HG03378 (cell line): ENCODE results near the gene SMU1.

Experiments
- ATAC-seq: cut with Tn5 transposase; IDR thresholded peaks from one replicate; pipeline ENCODE4 v1.9.1; 2021; ENCODE audit warnings: mild to moderate bottlenecking, moderate library complexity; ENCODE audit not compliant: unreplicated experiment

SMU1 gene

DNA sequence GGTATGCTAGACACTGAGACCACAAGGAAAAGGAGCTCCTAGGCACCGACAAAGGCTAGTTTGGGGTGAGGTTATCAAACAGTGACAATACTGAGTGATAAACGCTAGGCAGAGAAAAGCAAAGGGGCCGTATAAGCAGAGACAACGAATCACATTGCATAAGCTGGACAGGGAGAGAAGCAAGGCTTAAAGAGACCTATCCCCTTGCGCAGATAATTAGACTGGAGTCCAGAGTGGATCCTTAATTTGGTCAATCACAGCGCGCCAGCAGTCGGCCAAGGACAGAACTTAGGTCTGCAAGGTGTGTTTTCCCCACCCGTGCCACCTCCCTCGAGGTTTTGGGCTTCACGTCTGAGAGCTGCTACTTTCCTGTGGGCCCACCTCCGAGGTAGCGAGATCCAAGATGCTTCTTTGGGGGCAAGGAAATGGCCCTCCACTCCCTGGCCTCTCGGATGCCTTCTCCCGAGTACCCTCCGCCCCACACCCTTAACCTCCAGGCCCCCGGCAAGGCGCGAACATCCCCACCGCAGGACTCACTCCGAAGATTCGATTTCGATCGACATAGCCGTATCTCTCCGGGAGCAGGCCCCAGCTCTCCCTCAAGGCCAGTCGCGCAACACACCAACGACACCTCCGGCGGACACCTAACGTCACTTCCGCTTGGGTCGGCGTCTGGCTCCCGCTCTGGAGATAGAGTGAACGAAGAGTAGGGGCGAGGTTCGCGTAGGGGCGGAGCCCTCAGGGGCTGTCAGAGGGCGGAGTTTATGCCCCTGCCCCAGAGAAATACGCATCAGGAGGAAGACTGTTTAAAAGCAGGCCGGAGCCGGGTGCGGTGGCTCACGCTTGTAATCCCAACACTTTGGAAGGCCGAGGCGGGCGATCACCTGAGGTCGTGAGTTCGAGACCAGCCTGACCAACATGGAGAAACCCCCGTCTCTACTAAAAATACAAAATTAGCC lies at the start of gene SMU1:
TSS of gene SMU1 (minus strand) at position 629 of the 959 bp plus-strand sequence. CDS start at position 563, 66 bp downstream.
- peak; percentile 97 for ATAC-seq

DNA sequence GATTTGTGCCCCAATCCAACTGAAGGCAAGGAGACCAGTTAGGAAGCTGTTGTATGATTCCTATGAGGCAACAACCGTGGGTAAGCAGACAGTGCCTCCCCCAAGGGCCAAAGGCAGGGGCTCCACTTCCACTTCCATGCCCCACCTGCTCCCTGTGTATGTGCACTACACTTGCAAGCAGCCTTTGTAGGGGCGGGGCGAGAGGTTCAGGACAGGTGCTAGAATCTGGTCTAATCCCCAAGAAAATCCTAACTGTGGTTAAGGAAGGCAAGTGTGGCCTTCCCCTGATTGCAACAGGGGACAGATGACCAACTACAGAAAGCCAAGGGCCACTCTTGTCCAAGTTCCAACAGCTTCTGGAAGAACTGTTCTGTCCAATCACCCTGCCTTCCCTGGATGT lies 49.0 kb upstream of the SMU1 start:
- ATAC-seq, result no peak

GRCh38 chr9:33124751-33125381 lies 48.4 kb upstream of the SMU1 start:
- peak; percentile 62 for ATAC-seq

DNA sequence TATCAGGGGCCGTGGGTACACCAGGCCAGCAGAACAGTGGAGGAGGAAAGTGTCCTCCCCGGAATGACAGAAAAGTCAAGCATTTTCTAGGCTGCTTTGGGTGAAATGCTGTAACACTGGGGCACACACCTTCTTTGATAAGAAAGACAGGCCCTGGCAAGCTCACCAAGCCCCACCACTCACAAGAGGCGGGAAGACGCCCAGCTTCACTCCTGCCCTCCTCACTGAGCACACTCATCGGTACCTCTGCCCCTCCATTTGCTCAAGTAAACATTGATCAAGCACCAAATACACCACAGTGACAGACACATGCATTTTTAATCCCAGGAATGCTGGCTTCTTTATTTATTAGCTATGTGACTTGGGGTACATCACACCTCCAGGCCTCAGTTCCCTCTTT lies 47.6 kb upstream of the SMU1 start:
- ATAC-seq, result no peak

DNA sequence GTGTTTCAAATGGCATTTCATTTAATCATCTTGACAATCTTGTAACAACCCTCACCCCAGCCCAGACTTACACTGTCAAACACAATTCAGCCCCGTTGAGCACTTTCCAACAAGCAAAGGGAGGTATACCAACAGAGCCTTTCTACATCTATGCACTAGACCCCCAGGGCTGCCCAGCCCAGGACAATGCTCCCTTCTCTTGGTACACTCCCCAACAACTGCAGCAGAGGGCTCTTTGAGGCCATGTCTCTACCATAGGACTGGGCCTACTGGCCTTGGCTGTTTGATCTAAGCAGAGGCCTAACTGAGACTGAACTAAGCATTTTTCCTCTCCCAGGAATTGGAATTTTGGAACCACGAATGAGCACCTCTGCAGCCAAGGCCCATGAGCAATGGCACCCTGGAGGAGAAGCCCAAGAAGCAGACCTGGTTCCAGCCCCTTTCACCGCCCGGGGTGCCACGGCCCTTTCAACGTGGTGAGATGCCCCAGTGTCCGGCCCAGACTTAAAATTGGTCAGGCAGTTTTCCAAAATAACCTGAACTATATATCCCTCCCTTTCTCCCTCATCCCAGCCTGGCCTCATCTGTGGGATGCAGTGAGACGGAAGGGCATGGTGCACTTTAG lies 47.0 kb upstream of the SMU1 start:
- no peak for ATAC-seq

DNA sequence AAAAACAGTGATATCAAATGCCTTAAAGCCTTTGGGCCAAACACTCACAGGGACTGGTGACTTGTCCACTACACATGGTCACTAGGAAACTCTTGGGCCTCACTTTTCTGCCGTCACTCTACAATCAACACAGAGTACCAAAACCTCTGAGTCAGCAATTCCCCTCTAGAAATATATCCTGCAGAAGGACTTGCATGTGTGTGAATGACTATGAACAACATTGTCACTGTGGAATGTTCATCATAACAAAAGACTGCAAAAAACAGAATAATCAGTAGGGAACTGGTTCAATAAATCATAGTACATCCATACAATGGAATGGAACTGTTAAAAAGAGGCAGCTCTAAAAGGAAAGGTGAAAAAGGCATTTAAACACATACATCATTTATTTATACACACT lies 44.1 kb upstream of the SMU1 start:
- no peak for ATAC-seq

- ATAC-seq, result no peak
Observed at GRCh38 chr9:33117796-33118195, 41.3 kb upstream of the SMU1 start.

DNA sequence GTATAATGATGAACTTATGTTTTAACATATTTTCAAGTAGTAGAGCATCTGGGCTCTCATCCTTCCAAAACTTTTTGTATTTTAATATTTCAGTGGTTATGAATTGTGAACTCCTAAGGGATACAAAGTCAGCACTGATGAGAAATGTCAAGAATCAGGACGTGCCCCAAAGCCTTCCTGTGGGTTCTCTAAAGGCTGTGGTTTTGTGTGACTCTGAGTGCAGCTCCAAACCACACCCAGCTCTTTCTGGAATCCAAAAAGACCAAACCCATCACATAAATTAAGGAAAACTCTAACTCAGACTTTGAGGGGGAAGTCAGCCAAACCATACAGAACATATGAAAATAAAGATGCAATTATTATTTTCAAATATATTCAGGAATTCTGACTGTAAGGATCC lies 40.8 kb upstream of the SMU1 start:
- ATAC-seq, result no peak

DNA sequence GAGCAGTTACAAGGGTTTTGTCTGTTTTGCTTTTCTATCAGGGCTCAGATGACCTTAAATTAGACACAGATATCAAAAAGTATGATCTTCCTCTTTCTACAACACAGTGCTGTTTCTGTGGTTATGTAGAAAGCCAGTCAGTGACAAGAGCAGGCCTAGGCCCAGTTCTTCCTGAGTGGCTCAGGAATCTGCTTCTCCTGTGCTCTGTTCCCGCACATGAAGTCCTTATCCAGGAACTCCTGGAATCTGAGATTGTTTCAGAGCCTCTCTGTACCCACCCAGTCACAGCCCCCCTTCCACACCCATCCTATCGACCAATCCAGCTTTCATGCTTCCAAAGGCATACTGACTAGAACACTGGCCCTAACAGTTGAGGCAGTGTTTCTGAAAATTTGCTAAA lies 40.4 kb upstream of the SMU1 start:
- peak; percentile 65 for ATAC-seq

DNA sequence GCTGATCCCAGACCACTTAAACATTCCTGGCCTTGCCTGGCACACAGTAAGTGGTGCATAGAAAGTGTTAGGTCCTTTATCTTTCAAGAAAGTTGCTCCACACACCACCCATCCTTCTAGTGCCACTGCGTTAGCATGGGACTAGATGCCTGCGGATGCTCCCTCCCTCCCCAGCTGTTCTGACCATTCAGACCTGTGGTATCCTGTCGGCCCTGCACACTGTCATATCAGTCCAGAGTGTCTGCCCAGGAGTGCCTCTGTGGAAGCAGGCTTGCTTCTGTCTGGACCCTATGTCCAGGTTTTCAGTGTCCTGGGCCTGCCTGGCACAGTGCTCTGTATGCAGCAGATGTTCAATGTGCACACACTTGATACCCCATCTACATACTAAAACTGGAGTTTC lies 38.3 kb upstream of the SMU1 start:
- ATAC-seq, result no peak

GRCh38 chr9:33113799-33114547 lies 37.5 kb upstream of the SMU1 start:
- ATAC-seq, result no peak

GRCh38 chr9:33112094-33112493 lies 35.6 kb upstream of the SMU1 start:
- ATAC-seq, result no peak

DNA sequence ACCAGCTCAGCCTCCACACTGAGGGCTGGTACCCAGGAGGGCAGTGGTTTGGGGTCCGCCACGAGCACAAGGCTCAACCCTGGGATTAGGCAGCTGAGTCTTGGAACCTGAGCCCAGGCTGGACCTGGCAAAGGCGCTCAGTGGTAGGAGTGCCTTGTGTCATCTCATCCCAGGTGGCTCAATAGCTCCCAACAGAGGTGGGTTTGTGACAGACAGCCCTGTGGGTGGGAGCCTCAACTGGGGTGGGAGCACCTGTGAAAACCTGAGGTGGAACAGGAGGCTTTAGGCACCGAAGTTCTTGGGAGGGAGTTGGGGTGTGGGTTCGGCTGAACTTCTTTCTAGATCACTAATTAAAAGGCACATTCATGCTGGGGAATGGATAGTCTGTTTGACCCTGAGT lies 35.2 kb upstream of the SMU1 start:
- ATAC-seq, result no peak

- no peak for ATAC-seq
Observed at GRCh38 chr9:33110686-33111085, 34.2 kb upstream of the SMU1 start.

GRCh38 chr9:33109850-33110595 lies 33.5 kb upstream of the SMU1 start:
- ATAC-seq, result no peak

DNA sequence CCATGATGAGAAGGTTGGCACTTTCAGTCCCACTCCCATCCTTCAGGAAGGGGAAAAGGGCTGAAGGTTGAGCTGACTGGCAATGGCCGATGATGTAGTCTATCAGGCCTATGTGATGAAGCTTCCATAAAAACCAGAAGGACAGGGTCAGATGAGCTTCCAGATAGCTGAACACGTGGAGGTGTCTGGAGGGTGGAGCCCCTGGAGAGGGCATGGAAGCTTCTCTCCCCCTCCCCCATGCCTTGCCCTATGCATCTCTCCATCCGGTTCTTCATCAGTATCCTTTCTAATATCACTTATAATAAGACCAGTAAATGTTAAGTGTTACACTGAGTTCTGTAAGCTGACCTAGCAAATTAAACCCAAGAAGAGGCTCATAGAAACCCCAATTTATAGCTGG lies 32.6 kb upstream of the SMU1 start:
- ATAC-seq, result no peak

GRCh38 chr9:33108472-33108871 lies 32.0 kb upstream of the SMU1 start:
- ATAC-seq, result no peak

- ATAC-seq, result no peak
Observed at GRCh38 chr9:33107762-33108161, 31.3 kb upstream of the SMU1 start.

DNA sequence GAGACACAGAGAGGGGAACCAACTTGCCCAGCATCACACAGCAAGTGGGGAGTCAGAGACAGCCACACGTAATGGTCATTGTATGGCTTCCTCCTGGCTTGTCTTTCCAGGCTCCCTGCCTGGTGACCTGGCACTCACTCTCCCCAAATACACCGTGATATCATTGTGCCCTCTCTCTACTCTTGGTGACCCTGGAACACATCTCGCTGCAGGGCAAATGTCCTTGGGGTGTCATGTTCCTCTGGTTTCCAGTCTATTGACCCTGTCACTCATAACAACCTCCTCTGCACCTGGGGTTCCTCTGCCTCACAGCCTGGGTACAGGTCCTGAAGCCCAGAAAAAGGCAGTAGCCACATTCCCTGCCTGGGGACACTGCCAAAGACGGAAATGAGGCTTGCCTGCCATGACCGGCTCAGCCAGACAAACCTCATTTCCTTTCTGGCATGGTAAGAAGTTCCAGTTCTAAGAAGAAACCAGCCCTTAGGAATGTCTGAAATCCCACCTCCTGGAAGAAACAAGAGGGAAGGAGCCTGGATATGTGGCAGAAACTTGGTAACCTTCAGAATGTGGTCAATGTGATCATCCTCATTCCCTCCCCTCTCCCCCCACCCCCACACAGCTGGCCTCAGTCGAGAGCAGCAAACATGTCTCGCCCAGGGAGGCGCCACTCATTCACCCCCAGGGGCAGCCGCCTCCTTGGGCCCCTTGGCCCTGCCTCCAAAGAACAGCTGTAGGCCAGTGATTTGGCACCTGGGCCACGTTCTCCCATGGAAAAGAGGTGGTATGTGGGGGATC lies 30.6 kb upstream of the SMU1 start:
- ATAC-seq, result no peak

DNA sequence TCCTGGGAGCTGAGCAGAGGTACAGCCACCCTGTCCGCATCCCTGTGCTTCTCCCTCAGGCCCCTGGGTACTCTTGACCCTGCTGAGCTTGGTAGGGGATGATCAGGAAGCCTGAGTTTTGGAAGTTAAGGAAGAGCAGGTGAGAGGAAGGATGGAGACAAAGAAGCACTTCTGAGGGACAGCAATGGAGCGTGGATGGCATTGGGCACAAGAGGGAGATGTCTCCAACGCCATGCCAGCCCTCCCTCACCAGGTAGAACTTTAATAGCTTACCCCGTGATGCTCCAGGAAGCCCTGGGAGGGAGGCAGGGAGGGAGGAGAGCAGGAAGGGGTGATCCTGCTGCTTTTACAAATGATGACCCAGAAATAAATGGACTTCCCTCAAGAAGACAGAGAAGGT lies 29.9 kb upstream of the SMU1 start:
- ATAC-seq, result no peak
